Stimulated activated CD8-positive, alpha-beta memory T cell treated with anti-CD3 and anti-CD28 coated beads, Interleukin-15, amount 100 ng/mL, for 4 hours (primary cell): ENCODE results near the gene NFIB.

Source experiments
- DNase-seq, 2 donors: peaks; one replicate each; pipeline ENCODE4 v3.0.0-alpha.2; 2020; ENCODE audit warnings: low read depth in 2 of 2

The NFIB gene

DNA sequence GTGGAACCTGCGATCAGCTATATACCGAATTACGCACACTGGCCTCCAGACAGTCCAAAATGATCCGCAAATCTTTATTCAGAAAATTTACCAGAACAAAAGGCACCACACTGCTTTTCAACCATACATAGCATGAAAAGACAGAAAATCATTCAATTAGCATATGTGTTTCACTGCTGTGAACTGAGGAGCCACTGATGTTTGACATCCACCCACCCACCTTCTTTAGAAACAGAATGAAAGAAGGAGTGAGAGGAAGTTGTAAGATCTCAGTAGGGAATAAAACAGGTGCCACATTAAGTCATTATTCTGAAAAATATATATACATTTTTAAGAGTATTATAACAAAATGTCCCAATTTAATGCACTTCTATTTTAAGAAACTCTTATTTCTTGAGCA lies 156.8 kb downstream of the NFIB start:
- no peak for DNase-seq

DNA sequence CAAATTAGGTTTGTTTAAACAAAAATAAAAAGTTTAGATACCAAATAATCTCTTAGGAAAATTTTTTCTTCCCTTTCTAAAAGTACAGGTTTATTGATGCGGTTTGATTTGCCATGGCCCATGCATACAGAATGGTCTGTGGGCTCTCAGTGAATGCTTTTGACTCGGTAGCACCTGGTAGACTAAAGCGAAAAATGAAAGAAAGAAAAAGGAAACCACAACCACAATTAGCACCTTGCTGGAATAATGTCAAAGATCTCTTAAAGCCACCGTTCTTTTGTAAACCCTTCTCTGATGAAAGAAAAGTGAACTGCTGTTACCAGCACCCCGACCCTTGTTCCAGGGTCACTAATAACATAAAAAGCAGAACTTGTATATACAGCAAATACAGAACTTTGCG lies 157.9 kb downstream of the NFIB start:
- no peak for DNase-seq

DNA sequence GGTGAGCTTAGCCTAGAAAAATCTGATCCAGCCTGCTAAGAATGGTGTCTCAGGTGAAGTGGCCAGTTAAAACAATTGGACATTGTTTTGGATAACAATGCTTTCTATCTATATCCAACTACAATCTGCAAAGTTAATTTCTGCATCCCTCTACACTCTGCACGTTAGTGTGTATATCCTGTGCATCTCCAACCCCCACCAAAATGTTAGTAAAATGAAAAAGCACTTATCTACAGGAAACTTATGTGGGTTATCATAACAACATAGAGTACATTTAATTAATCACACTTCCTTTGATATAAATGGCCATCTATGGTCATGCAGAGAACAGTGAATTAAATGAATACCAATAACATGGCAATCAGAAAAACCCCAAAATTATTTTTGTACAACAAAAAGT lies 158.7 kb downstream of the NFIB start:
- DNase-seq: no peak

DNA sequence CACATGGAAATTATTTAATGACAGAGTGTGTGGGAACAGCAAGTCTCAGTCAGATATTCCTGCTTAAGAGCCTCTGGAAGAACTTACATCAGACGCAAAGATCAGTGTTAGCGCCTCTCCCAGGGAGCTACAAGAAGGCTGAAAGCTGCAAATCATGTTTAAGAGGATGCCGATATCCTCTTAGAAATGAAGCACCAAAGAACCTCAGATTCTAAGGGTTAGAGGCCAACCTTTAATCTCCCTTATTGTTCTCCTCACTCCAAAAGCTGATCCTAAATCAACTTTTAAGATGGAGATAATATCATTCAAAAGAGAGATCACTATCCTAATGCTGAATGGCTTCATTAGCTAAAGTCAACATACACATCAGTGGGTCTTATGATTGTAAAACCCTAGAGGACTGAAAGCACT lies 160.6 kb downstream of the NFIB start:
- DNase-seq: no peak

DNA sequence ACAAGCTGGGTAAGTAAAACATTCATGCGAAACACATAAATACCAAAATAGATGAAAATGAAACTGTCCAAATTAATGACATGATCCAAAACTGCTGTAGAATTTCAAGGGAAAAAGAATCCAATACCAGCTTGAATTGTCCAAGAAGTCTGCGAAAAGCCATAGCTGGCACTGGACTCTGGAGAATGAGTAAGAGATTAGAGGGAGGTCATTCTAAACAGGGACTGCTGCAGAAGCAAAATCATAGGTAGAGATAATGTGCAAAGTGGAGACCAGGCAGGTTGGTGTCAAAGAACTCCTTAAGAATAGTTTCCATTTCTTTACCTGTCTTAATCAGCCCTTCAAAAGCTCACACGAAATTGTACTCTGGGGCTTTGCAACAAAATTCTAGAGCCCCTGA lies 162.5 kb downstream of the NFIB start:
- no peak for DNase-seq

DNA sequence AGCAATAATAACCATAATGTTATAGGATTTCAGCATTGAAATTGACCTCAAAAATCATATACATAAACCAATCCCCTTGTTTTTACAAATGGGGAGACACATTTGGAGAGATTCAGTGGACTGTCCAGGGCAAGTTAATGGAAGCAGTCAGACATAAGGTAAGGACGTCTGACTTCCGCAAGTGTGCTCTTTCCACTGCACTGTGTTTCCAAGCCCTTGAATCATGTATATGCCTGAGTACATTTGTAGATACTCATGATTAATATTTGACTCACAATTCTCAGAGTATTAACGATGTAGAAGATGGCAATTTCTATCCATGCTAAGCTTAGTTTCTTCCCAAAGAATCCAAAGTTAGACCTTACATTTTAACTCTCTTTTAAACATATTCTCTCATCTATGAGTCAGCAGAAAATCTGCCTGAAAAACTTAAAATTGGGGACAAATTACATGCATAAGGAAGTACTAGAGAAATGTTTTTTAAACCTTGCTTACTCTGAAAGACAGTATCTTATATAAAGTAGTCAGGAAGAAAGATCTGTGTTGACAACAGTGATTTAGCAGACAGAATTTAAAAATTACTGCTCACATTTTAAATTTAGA lies 165.3 kb downstream of the NFIB start:
- DNase-seq: no peak

DNA sequence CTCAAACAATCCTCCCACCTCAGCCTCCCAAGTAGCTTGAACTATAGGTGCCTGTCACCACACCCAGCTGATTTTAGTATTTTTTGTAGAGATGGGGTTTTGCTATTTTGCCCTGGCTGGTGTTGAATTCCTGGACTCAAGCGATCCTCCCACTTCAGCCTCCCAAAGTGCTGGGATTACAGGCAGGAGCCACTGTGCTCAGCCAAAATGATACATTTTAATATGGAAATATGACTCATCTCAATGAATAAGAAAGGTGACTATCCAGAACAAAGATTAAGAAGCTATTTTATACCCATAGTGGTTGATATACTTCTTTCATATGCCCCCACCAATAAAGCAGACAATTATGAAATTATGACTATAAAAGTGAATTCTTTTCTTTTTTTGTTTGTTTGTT lies 166.2 kb downstream of the NFIB start:
- DNase-seq: no peak

DNA sequence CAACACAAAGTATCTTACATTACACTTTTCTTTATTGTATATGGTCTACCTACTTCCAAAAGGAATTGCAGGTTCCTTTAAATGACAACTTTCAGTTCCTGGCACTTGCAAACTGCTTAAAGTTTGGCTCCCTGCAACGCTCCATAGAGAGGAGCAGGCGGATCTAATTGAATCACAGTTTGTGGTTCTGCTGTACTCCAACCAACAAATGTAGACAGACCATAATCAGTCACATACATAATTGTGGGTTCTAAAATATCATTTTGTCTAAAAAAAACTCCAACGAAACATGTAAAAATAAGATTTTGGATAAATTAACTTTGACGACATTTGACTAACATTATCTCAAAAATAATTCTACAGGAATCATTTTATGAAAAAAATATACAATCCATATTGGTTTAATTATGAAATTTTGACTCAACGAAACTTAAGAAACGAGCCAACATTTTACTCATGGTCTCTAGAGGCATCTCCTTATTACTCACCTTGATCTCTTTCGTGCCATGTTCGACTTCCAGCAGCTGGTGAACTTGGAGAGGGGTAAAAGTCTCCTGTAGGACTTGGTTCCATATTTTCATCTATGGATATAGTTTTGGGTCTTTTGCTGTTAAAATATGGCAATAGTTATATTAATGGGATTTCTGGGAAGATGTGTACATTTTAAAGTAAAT lies 167.6 kb downstream of the NFIB start:
- no peak for DNase-seq

DNA sequence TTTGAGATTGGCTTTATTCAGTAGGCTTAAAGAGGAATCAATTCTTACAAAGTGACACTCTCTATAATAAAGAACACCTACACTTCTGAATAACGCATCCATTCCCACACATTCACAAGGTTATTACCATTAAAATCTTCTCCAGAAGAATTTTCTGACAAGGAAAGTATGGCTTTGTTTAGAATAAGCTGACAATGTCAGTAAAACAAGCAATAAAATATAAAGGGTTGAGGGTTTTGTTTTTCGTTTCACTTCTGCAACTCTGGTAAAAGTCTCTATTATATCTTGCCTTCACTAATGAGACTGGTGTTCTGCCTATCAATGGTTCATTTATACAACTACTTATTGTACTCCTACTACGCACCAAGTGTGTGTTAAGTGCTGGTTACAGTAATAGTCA lies 169.7 kb downstream of the NFIB start:
- DNase-seq: no peak

DNA sequence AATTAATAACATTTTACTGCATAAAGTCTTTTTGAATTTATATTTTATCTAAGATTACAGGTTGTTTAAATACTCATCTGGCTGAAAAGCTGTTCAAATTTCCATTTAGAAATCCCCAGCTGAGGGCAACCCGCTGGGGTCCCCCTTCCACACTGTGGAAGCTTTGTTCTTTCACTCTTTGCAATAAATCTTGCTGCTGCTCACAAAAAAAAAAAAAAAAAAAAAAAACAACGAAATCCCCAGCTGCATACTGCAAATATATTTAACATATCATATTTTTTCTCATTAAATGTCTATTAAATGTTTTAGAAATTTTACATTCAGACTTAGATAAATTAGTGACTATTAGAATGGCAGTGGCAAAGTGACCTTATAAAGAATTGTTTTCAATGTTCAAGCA lies 172.2 kb downstream of the NFIB start:
- no peak for DNase-seq

DNA sequence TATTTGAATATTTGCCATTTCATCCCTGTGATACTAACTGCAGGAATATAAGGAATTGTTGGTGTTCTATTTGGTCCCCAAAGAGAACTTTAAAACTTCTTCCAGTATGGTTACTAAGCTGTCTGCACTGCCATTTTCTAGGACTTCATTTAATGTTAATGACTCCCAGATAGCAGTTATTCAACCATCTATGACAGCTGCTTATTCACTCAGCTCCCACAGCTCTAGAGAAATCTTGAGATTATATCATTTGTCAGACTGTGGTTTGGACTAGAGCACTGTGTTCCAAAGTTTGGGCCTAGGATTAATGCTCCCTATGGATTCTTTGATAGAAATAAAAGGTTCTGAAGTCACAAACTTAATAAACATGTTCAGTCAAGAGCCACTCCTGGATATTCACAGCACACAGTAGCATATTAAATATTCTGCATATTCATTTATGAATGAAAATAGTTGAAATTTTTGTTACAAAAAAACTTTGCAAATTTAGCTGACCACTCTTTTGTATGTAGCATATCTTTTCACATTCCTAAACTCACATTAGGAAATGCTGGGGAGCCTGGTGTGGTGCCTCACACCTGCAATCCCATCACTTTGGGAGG lies 173.7 kb downstream of the NFIB start:
- DNase-seq: no peak

DNA sequence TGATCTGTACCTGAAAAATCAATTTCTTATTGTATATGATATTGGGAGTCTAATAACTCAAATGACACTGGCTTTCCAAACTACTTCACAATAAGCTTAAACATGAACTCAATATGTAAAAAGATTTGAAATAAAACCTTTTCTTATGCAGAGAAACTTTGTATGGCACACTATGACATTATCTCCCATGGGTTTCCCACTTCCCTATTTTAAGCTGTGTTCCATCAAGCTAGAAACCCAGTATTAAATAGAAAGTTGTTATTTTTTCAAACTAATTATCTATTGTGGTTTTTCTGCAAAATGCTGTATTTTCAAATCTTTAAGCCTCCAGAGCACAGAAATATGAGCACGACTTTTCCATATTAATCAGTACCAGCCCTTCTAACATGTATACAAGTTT lies 174.7 kb downstream of the NFIB start:
- DNase-seq: no peak

DNA sequence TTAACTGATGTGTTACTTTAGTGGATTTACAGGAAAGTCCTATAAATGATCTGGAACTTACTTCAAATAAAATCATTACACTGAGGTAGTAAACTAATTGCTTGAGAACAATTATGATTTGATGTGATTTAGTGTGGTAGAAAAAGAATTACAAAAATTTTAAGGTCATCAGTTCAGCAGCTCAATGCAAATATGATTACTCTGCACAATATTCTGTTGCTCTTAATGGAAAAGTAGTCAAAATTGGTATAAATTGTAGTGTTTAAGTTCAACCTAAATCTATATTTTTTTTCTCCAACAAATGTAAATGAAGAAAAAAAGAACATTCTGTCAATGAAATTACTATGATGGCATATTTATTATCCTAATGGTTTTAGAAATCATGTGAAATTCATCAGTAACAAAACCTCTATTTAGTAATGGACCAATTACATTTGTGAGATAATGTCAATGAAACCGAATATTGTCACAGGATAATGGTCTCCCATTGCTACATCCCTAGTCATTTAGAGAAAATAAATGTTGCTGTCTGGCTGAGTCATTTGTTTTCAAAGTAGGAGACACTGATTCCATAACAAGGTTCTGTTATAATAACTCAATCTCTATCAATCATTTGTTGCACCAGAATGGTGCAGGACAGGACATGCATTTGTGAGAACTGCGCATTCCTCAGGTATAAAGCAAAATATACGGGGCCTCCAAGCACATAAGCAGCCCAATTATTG lies 177.1 kb downstream of the NFIB start:
- DNase-seq: no peak

DNA sequence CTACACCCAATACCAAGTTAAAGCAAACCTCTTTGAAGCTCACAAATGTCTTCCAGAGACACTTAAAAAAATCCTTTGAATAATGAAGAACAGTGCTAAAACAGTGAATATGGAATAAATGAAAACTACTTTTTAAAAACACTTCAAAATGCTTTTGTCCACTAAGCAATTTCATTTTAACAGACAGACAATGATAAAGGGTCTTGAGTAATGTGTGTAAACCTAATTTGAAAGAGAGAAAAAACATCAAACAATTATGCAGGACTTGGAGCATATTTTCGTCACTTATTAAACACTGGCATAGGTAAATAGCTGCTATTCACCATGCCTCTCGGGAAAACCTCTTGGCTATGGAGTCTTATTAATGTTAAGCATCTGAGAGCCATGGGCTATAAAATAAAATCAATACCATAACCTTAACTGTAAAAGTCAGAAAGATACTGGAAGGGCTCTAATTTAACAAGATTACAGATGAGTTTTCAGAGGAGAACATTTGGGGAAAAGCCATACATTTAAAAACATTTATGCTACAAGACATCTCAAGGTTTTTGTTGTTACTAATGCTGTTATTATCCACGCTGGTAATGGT lies 177.8 kb downstream of the NFIB start:
- DNase-seq: no peak

DNA sequence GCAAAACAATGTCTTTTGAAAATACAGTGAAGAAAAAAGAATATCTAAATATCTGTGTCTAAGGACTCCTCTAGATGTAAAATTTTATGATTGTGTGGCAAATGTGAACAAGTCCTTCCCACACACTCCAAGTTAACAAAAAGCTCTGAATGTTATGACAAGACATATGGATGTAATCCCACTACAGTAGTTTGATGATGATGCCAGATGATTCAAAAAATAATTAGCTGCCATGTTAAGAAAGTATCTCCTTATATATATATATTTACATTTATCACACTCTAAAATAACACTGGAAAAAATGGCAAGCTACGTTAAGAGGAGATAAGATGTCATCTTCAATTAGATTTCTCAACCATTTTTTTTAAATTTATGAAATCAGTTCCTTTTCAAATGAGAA lies 178.5 kb downstream of the NFIB start:
- DNase-seq: no peak

DNA sequence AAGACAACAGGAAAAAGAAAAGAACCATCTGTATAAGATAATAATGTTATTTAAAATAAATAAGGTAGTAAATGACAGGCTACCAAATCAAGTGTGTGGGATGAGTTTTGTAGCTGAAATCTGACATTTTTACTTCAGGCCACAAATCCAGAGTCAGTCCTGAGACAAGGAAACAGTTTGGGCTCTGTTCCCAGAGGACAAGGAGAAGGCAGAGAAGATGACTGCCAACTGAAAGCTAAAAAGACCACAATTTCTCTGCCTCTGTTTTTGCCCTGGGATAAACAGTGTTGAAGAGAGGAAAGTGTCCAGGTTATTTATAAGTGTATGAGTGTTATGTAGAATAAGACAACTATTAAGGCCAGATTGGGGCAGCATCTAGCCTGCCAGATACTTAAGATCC lies 180.5 kb downstream of the NFIB start:
- DNase-seq: no peak

DNA sequence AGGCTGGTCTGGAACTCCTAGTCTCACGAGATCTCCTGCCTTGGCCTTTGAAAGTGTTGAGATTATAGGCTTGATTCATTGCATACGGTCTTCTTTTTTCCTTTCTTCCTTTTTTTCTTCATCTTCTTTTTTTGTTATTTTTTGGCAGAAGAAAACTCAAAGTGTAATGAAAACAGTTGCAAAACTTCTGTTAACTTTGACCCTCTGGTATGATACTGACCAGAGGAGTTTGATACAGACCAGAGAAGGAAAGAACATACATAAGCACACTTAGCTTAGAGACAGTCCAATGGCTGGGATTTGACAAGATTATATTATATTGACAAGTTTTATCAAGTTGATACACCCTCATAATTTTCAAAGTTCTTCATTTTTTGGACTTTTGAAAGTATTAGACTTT lies 181.2 kb downstream of the NFIB start:
- DNase-seq: no peak

DNA sequence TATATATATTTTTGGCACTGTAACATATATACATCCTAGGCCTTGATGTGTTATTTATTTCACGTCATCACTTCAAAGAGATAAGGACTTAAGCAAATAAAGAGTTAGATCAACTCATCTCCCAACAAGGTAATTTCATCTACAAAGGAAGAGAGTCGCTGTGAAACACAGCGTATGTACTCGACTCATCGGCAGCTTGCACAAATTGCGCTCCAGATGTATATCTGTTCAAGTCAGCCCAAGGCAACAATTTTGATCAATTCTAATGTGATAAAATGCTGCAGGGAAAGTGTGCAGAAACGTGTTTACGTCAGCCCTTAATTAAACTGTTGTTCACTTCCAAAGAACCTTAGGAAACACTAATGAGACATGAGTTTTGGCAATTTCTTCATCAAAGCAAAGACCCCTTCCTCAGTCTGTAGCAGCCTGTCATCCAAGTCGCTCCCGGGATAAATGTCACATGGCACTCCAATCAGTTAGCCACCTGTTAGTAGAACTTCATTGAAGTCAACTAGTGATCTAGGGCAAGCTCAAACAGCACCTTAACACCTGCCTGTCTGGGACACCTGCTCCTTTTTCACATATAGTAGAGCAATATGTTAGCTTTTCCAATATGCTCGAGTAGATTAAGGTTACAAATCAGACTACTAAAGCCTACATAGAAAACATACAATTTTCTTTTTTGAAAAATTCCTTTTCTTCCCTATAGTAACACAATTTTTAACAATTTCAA lies 182.4 kb downstream of the NFIB start:
- no peak for DNase-seq

DNA sequence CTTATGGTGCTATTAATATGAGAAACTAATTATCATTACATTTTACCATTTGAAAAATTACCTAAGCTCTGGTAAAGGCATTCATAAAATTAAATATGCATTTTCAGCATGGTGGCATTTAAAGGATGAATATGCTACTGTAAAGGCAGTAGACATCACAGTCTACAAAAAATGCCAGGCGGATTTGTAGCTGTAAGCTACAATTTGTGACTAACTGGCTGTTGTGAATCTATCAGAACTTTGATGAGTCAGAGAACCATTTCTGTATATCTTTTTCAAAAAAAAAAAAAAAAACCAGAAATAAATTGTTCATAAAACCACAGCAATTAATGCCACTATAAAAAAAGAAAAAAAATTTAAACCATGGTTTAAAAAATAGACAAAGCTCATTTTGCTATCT lies 186.3 kb downstream of the NFIB start:
- DNase-seq: no peak

DNA sequence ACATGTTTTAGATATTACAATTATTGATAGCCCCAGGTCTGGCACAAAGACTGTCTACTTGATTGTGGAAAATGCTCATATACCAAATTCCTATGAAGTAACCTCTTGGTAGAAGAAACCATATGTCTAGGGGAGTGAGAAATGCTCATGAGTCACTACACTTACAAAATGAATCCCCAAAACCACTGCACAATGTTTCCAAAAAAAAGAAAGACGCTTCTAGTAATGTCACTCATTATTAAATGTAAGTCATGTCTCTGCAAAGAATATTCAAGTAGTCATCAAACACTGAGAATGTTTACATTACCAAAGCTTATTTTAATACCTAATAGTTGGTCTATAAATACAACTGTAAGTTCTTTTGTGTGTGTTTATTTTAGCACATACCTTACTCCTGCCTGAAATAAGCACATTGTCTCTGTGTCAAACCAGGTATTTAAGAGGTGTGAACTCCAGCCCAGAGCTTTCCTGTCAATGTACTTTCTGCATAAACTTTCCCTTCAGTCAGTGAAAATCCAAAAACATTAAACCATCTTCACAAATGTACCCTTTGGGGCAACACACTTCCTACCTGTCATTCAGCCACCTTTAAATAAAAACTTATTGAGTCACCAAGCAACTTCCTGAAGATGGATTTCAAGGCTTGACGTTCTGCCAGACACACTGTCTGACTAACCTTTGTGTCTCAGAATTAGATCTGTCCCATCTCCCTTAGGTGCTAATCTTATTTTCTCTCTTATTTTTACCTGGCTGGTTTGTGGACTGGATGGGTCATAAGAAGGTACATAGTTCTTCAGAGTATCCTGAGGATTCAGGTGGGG lies 194.0 kb downstream of the NFIB start:
- no peak for DNase-seq

DNA sequence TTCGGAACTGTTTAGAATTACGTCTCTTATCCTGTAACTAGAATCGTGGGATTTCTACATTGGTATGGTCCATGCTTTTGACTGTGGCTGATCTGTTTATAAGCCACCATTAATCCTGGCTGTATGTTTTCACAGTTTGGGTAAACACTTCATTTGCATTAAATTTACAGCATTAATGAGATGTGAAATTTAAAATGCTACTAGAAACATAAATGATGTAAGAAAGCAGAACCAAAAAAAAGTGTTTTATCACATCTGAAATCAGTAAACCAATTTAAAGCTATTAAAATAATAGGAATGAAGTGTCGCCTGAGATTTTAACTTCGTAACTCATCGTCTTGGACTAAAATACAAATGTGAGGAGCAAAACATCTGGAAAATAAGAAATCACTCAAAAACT lies 201.7 kb downstream of the NFIB start:
- DNase-seq: no peak
